ENCODE measurements around the gene HES5.

The HES5 gene

GRCh38 chr1:2530513-2531361, 674 bp upstream of the HES5 start:
- no peak overlapping the region for H3K4me3 ChIP-seq (ENCODE audit: low read length)
- no peak for DNase-seq (ENCODE audit: low read depth)
- TF ChIP-seq, protein P1, sequence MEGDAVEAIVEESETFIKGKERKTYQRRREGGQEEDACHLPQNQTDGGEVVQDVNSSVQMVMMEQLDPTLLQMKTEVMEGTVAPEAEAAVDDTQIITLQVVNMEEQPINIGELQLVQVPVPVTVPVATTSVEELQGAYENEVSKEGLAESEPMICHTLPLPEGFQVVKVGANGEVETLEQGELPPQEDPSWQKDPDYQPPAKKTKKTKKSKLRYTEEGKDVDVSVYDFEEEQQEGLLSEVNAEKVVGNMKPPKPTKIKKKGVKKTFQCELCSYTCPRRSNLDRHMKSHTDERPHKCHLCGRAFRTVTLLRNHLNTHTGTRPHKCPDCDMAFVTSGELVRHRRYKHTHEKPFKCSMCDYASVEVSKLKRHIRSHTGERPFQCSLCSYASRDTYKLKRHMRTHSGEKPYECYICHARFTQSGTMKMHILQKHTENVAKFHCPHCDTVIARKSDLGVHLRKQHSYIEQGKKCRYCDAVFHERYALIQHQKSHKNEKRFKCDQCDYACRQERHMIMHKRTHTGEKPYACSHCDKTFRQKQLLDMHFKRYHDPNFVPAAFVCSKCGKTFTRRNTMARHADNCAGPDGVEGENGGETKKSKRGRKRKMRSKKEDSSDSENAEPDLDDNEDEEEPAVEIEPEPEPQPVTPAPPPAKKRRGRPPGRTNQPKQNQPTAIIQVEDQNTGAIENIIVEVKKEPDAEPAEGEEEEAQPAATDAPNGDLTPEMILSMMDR (conservative IDR thresholded peaks at IDR 0.05; ENCODE audit: low read depth, low read length): peak; percentile 8

DNA sequence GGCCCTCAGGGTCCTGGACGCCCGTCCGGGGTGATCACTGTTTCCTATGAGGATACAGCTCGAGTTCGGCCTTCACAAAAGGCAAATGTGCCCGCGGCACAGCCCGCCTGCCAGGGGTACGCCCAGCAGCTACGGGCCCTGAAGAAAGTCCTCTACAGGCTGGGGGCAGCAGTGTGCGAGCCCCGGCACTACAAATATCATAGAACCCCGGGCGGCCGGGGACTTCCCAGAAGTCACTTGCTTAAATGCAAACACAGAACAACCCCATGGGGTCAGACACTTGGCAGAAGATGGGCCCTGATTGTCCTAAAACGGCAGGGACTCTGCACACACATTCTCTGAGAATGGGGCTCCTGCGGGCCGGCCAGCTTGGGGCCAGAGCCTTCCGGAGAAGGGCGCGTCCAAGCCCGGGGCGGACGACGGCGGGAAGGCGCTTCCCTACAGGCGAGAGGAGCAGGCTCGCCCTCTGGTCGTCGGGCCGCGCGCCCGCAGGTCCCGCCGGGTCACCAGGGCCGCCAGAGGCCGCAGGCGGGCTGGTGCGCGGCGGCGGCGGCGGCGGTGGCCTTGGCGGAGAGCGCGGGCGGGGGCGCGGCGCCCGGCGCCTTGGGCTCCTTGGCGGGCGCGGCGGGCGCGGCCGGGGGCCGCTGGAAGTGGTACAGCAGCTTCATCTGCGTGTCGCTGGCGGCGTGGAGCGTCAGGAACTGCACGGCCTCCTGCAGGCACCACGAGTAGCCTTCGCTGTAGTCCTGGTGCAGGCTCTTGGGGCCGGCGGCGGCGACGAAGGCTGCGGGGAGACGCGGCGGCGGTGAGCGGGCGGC, 888 bp downstream of the HES5 start:
- TF ChIP-seq, protein P1 (conservative IDR thresholded peaks at IDR 0.05; ENCODE audit: low read depth, low read length): no peak
- no peak for DNase-seq (ENCODE audit: low read depth)
- no peak overlapping the region for H3K4me3 ChIP-seq (ENCODE audit: low read length)

DNA sequence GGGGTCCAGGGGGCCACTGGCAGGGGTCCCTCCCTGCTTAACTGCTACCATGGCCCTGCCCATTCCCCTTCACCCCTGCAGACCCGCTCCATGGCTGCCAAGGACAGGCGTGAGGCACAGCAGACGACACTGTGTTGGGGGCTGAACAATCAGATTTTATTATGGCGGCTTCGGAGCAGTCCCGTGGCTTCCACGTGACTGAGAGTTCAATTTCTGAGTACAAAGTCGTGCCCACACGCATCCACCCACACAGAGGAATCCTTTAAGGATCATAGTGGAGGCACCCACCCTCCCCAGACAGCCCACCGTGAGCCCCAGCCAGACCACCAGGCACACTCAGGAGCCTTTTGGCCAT, 1.5 kb downstream of the HES5 start:
- no peak for DNase-seq (ENCODE audit: low read depth)
- no peak overlapping the region for H3K4me3 ChIP-seq (ENCODE audit: low read length)
- TF ChIP-seq, protein P1 (conservative IDR thresholded peaks at IDR 0.05; ENCODE audit: low read depth, low read length): no peak

DNA sequence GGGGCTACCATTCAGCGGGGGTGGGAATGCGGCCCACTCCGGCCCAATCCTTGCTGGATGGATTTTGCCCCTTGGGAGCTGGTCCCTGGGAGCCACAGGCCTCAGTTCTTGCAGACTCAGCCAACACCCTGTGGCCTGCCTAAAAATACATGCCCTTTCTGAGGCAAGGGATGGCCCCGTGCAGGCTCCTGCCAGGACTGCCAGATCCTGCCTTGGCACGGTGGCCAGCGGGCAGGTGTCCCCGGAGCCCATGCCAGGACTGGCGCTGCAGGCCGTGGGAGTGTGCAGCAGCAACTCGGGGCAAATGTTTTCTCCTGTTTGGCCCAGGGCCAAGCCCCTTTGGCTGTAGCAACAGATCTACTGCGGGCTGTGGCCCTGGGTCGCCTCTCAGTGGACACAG, 2.0 kb downstream of the HES5 start:
- TF ChIP-seq, protein P1 (conservative IDR thresholded peaks at IDR 0.05; ENCODE audit: low read depth, low read length): no peak
- H3K4me3 ChIP-seq (ENCODE audit: low read length): no peak overlapping the region
- DNase-seq (ENCODE audit: low read depth): no peak

DNA sequence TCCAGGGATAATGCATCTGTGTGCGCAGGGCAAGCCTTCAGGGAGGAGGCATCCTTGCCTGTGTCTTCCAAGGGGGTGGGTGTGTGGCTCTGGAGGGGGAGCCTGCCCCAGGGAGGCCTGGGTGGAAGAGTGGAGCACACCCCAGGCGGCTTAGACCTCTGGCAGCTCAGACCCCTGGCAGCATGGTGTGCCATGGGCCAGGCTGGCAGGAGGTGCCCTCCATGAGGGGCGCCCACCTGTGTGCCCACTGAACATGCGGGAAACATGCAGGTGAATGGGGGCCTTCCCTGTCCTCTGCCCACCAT, 2.6 kb downstream of the HES5 start:
- no peak overlapping the region for H3K4me3 ChIP-seq (ENCODE audit: low read length)
- TF ChIP-seq, protein P1 (conservative IDR thresholded peaks at IDR 0.05; ENCODE audit: low read depth, low read length): no peak

GRCh38 chr1:2526824-2527555, 3.1 kb downstream of the HES5 start:
- peak overlapping the region; percentile 19 for H3K4me3 ChIP-seq (ENCODE audit: low read length)
- TF ChIP-seq, protein P1 (conservative IDR thresholded peaks at IDR 0.05; ENCODE audit: low read depth, low read length): no peak
- no peak for DNase-seq (ENCODE audit: low read depth)

More for the DNA sequence above, 2.6 kb downstream of the HES5 start:
- no peak for DNase-seq (ENCODE audit: low read depth)

Measured in retinal pigment epithelial cell (primary cell).